ENCODE data around the gene RBFOX2. TPM values are rescaled to one million over a fixed set of nuclear protein-coding genes. Genes with fewer than 3 reads are reported as not detected.

The RBFOX2 gene
- total and polyA plus RNA-seq, 2 of the 13 experiments (the other 11 are each of a cell fraction or from before 2014, with no cell fraction given): 37.3 to 40.4 TPM

DNA sequence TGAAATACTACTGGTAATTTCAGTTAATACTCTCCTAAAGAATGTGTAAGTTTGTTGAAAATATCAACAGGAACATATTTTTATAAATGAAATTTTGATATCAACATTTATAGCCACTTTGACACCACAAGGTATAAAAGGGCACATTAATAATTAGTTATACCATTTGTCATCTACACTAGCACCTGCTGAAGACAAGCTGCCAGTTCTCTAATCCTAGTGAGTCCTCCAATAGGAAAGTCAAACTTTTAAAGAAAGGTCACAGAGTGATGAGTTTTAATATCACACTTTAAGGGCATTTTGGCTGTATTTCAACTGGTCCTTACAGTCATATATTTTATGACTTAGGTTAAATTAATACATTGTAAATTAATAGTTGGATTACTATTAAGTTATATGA lies 258.6 kb downstream of the RBFOX2 start:
- in situ Hi-C loops (cut with HindIII; ENCODE audit: extremely low pct_ligation_motif_present, low pct_unique_long_range_greater_than_20kb) (no loop called here), intact Hi-C loops (cut with micrococcal nuclease; ENCODE audit: unreplicated experiment) (no loop called here)
- DNase-seq (ENCODE audit: low spot score) (no peak), ATAC-seq (no peak), FAIRE-seq (no peak)
- no peak overlapping the region for H3K4me2 ChIP-seq (ENCODE audit: low read depth, low read length)
- no peaks in the 10 kb centered on the region for H3K4me1 ChIP-seq (ENCODE audit: insufficient read depth, low read length)
- H3K79me2 ChIP-seq (ENCODE audit: insufficient read depth, low read length): no peaks in the 10 kb centered on the region
- no peaks in the 10 kb centered on the region for H3K36me3 ChIP-seq (replicated peaks in 1 of 2; ENCODE audit: control insufficient read depth in 1 of 2, insufficient read depth in 2 of 2, low read length in 2 of 2)
- no peak overlapping the region for H3K27ac ChIP-seq (ENCODE audit: extremely low read length, insufficient read depth, low read length)
- H3K9ac ChIP-seq (ENCODE audit: insufficient read depth, low read depth, low read length): no peak overlapping the region
- no peaks in the 10 kb centered on the region for H4K20me1 ChIP-seq (ENCODE audit: insufficient read depth, low read length)
- H3K27me3 ChIP-seq (ENCODE audit: control insufficient read depth in 1 of 2, insufficient read depth in 2 of 2, low read length in 2 of 2): no peaks in the 10 kb centered on the region; a peak in 1 of 5 replicates
- no peak for TF ChIP-seq SRSF1 (optimal IDR thresholded peaks at IDR 0.05; ENCODE audit: low read depth, low read length)
- TF ChIP-seq ZFP36L1 (CRISPR knock-in tag; IDR thresholded peaks at IDR 0.05): no peak
- TF ChIP-seq NCOA1 (CRISPR knock-in tag; IDR thresholded peaks at IDR 0.05): no peak
- TF ChIP-seq ZNF292 (CRISPR knock-in tag; IDR thresholded peaks at IDR 0.05; ENCODE audit: borderline replicate concordance, low read depth): no peak
- no peak for TF ChIP-seq ZNF430 (CRISPR knock-in tag; IDR thresholded peaks at IDR 0.05)
- no peak for TF ChIP-seq SNAPC2 (CRISPR knock-in tag; IDR thresholded peaks at IDR 0.05)
- POLR2A ChIA-PET: no interaction called here
- no peak overlapping the region for H2AFZ ChIP-seq (ENCODE audit: low read length)
- CTCF ChIA-PET (ENCODE audit: low intra/inter-chr PET ratio, low total read pairs): no interaction called here
- H3K9me3 ChIP-seq (ENCODE audit: low read length): no peaks in the 10 kb centered on the region
- no TSS peak for BruUV-seq (replicated peaks)
- H3K4me3 ChIP-seq (replicated peaks in 1 of 3; ENCODE audit: insufficient read depth in 1 of 3, low read depth in 2 of 3, low read length in 3 of 3): no peak overlapping the region

- ATAC-seq (no peak), FAIRE-seq (no peak), DNase-seq (ENCODE audit: low spot score) (no peak)
- intact Hi-C loops (cut with micrococcal nuclease; ENCODE audit: unreplicated experiment): no loop called here
- no peak overlapping the region for H3K9ac ChIP-seq (ENCODE audit: insufficient read depth, low read depth, low read length)
- POLR2A ChIA-PET: no interaction called here
- CTCF ChIA-PET (ENCODE audit: low intra/inter-chr PET ratio, low total read pairs): no interaction called here
- H3K4me1 ChIP-seq (ENCODE audit: insufficient read depth, low read length): no peaks in the 10 kb centered on the region
- H3K4me2 ChIP-seq (ENCODE audit: low read depth, low read length): no peak overlapping the region
- no TSS peak for BruUV-seq (replicated peaks)
- H2AFZ ChIP-seq (ENCODE audit: low read length): no peak overlapping the region
- no peak overlapping the region for H3K27ac ChIP-seq (ENCODE audit: extremely low read length, insufficient read depth, low read length)
- H3K9me3 ChIP-seq (ENCODE audit: low read length): no peaks in the 10 kb centered on the region
- H3K36me3 ChIP-seq (replicated peaks in 1 of 2; ENCODE audit: control insufficient read depth in 1 of 2, insufficient read depth in 2 of 2, low read length in 2 of 2): 0 out of 5 replicates have a peak, but pooled peaks cover 0 to 4% of the 10 kb centered on the region in 2 experiments
- TF ChIP-seq ZNF33A (CRISPR knock-in tag; IDR thresholded peaks at IDR 0.05; ENCODE audit: borderline replicate concordance): no peak
- no peak for TF ChIP-seq ZNF296 (CRISPR knock-in tag; conservative IDR thresholded peaks at IDR 0.05)
- TF ChIP-seq NCOA5 (CRISPR knock-in tag; IDR thresholded peaks at IDR 0.05): no peak
- peak; percentile 38 for TF ChIP-seq MAFF (IDR thresholded peaks at IDR 0.05; ENCODE audit: low read depth, low read length)
- 0 out of 2 replicates have a peak, but pooled peaks have one; percentile 23 for TF ChIP-seq NBN (conservative IDR thresholded peaks at IDR 0.05)
- TF ChIP-seq MAFK (conservative IDR thresholded peaks at IDR 0.05 in 1 of 2, IDR thresholded peaks at IDR 0.05 in 1 of 2; ENCODE audit: low read length in 2 of 2): peak; percentile 33 to 45
- TF ChIP-seq, protein P1, sequence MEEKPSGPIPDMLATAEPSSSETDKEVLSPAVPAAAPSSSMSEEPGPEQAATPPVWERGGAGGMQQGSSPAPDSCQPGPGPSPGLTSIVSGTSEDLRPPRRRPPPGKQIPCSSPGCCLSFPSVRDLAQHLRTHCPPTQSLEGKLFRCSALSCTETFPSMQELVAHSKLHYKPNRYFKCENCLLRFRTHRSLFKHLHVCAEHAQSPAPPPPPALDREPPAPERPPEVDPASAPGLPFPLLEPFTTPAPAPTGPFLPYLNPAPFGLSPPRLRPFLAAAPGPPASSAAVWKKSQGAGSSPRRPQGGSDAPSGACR (CRISPR knock-in tag; IDR thresholded peaks at IDR 0.05): no peak
- H3K27me3 ChIP-seq (ENCODE audit: control insufficient read depth in 1 of 2, insufficient read depth in 2 of 2, low read length in 2 of 2): no peaks in the 10 kb centered on the region; a peak in 1 of 5 replicates
- H3K79me2 ChIP-seq (ENCODE audit: insufficient read depth, low read length): no peaks in the 10 kb centered on the region
- no peak overlapping the region for H3K4me3 ChIP-seq (replicated peaks in 1 of 3; ENCODE audit: insufficient read depth in 1 of 3, low read depth in 2 of 3, low read length in 3 of 3)
- in situ Hi-C loops (cut with HindIII; ENCODE audit: extremely low pct_ligation_motif_present, low pct_unique_long_range_greater_than_20kb): no loop called here
- no peaks in the 10 kb centered on the region for H4K20me1 ChIP-seq (ENCODE audit: insufficient read depth, low read length)
- 97% methylated on average over 10 of the region's 10 CpGs for WGBS (ENCODE audit: low lambda C conversion rate)
These were observed 261.7 kb downstream of the RBFOX2 start for GRCh38 chr22:35766654-35767580.
